GM08714 (cell line): ENCODE data around the gene BTBD2.

Source experiments
- H3K4me3 ChIP-seq: fragments of 200-500 bp; sonication (Bioruptor generic); 2 replicates; pipeline ENCODE4 v1.5.1; 2014; ENCODE audit warnings: mild to moderate bottlenecking, low read length, inconsistent platforms
- ZNF274 ChIP-seq: IDR thresholded peaks from 2 replicates; pipeline ENCODE4 v1.6.1; 2012; ENCODE audit warnings: mild to moderate bottlenecking, low read depth, low read length

The BTBD2 gene

DNA sequence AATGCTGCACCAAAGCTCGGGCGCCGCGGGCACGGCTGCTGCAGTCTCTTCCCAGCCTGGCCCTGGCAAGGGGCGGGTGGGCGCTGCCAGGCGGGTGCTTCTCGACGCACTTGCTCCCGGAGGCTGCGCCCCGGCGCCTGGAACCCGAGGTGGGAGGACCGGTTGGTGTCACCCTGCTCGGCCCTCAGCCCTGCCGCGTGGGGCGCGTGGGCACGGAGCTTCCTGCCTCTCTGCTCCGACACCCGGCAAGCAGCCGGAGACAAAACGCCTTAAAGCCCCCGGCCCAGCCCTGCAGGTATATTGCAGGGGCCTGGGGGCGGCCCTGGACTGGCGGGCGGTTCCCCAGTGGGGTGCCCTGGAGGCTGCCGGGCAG is 34.7 kb downstream of the BTBD2 start:
- no peak overlapping the region for H3K4me3 ChIP-seq
- TF ChIP-seq ZNF274, result no peak

DNA sequence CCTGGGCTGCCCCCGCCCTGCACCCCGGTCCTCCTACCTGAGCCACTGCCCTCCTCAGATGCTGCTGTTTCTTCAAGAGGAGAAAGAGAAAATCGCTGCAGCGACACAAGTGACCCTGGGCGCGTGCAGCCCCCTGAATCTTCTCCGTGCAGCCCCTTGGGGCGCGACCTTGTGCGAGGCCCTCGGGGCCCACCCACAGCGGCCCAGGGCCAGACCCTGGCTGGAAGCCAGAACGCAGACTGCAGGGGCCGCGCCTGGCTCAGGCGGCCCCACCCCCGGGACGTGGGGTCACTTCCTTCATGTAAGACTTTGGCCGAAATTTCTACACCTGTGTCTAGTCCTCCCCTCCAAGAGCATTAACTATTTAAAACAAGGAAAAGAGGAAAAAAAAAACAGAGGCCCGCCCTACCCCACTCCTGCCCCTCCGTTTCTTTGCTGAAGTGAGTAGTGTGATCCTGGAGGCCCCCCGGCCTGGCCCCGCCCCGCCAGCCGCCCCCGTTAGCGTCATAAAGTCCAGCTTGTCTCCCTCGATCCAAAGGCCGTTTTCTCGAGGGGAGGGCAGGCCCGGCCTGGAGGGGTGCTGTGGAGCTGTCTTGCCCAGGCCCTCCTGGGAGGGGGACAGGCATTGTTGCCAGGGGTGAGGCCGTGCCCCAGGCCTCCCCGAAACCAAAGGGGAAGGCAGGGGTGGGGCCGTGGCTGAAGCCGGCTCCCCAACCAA is 35.3 kb downstream of the BTBD2 start:
- no peak overlapping the region for H3K4me3 ChIP-seq
- no peak for TF ChIP-seq ZNF274

DNA sequence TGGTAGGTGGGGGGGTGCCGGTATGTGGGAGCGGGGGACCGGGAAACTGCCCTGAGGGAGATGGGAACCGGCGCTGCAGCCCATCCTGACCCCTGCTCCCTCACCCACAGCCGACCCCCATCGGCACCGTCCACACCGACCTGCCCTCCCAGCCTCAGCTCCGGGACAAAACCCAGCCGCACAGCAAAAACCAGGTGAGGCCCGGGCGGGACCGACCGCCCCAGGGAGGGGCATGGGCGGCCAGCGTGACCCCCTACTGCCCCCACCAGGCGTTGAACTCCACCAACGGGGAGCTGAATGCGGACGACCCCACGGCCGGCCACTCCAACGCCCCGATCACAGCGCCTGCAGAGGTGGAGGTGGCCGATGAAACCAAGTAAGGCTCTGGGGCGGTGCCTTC is 35.9 kb downstream of the BTBD2 start:
- no peak for TF ChIP-seq ZNF274
- H3K4me3 ChIP-seq, result no peak overlapping the region

GRCh38 chr19:1979017-1979416 is 36.5 kb downstream of the BTBD2 start:
- TF ChIP-seq ZNF274, result no peak
- H3K4me3 ChIP-seq, result no peak overlapping the region

DNA sequence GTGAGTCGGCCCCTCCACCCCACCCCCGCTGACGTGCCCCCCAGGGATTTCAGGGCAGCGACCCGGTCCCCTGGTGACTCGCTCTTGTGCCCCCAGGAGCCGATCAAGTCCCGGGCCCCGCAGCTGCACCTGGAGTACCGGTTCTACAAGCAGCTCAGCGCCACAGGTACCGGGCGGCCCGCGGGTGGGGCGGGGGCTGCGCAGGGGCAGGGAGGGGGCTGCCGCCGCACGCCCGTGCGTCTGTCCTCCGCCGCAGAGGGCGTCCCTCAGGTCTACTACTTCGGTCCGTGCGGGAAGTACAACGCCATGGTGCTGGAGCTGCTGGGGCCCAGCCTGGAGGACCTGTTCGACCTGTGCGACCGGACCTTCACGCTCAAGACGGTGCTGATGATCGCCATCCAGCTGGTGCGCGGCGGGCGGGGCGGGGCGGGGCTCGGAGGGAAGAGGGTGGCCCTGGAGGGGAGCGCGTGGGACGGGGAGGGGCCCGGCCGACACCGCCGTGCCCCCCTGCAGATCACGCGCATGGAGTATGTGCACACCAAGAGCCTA is 37.1 kb downstream of the BTBD2 start:
- no peak overlapping the region for H3K4me3 ChIP-seq
- TF ChIP-seq ZNF274, result no peak

DNA sequence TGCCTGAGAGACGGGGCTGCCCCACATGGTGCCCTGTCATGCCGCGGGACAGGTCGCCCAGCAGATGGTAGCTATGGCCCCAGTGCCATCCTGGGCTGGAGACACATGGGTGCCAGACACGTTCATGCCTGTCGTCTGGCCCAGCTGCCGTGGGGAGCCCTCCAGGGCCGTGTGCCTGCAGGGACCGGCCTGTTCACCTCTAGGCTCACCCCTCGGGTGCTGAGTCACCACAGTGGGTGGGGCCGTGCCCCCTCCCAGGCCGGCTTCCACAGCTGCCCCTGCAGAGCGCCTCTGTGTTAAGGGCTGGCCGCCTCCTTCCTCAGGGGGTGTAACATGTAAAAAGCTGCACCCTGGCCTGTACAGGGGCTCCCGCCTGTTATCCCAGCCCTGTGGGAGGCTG is 38.4 kb downstream of the BTBD2 start:
- no peak for TF ChIP-seq ZNF274
- no peak overlapping the region for H3K4me3 ChIP-seq

GRCh38 chr19:1975162-1975480 is 40.4 kb downstream of the BTBD2 start:
- H3K4me3 ChIP-seq, result no peak overlapping the region
- TF ChIP-seq ZNF274, result no peak

GRCh38 chr19:1974381-1975161 is 40.9 kb downstream of the BTBD2 start:
- no peak overlapping the region for H3K4me3 ChIP-seq
- no peak for TF ChIP-seq ZNF274

DNA sequence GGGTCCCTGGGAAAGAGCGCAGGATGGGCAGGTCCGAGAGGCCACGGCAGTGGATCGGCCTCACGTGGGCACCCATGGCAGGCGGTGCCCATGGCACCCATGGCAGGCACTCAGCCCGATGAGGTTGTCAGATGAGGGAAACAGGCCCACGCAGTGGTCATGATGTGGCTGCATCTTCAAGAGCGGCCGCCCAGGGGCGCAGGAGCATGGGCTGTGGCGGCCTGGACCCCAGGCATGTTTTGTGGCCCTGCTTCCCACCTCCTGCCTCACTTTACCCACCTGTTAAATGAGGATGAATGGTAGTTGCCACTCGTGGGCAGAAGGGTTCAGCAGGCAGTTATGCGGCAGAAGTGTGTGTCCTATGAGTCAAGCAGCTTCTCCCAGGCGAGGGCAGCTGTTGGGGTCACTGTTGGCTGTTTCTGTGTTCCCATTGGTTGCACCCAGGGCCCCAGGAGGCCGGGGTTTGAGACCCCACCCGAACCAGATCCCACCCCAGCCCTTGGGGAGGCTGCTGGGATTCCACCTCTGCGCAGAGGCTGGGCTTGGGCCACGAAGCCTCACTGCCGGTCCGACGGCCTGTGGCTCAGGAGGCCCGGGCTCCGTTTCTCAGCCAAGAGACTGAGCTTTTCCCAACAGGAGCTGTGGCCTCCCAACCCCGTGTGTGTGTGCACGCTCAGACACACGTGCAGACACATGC is 44.6 kb downstream of the BTBD2 start:
- no peak overlapping the region for H3K4me3 ChIP-seq
- TF ChIP-seq ZNF274, result no peak

DNA sequence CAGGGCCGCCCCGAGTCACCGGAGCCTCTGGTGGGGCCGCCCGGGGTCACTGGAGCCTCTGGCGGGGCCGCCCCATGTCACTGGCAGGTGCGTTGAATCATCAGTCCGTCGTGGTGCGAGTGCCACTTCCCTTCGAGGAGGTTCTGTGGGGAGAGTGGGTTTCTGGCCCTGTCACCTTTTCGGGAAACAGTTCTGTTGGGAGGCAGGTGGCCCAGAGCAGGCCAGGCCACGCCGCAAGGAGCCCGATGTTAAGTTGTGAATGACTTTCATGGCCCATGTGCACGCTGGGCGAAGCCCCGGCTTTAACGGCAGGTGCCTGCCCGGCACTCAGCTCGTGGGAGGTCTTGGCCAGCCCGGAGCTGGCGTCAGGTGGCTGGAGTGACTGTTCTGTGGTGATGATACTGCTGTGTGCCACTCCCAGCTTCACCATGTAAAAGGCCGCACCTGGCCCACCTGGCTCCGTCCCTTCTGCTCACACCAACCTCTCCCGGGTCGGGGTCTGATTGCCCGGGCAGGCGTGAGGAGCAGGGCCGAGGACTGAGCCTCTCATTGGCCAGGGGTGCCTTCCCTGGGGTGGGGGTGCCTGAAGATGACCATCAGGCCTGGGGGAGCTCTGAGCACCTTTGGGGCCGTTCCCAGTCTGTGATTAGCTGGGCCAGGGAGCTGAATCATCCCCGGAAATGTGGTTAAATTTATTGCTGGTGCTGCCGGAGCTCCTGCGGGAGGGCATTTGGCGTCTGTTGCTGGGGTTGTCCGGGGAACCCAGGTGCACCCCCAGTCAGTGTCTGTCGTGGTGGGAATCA is 45.3 kb downstream of the BTBD2 start:
- no peak for TF ChIP-seq ZNF274

GRCh38 chr19:1969176-1970002 is 46.1 kb downstream of the BTBD2 start:
- no peak for TF ChIP-seq ZNF274
- no peak overlapping the region for H3K4me3 ChIP-seq

More for the DNA sequence above, 45.3 kb downstream of the BTBD2 start:
- H3K4me3 ChIP-seq, result no peak overlapping the region

DNA sequence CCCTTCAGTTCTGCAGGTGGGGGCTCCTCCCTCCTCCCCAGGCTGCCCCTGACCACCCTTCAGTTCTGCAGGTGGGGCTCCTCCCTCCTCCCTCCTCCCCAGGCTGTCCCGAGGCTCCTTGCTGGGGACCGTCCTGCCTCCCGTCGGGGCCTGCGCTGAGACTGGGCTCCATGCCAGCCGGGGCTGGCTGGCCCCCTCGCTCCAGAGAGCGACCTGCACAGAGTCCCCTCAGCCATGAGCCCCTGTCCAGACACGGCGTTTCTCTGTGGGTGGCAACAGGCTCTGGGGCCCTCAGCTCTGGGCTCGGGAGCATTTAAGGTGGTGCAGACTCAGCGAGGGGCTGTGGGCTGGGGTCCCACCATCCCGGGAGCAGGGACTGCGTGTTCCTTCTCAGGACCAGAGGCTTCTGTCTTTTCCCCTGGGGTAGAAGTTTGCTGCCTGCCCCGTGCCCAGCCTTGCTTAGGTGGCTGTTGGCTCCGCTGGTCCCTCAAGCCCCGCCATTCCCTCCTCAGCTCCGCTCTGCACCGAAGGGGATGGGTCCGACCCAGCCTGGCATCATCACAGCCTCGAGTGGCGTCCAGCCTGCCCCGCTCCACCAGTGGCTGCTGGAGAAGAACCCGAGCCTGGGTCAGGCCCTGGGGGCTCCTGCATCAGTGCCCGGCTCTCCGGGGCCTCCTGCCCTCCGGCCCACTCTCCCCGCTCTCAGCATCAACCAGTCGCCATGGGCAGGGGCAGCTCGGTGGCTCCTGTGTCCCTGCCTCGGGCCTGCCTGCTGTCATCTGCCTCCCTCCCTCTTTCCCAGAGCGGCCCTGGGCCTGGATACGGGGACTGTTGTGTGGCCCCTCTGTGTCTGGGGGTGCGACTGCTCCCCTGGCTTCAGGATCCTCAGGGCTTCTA is 47.0 kb downstream of the BTBD2 start:
- no peak for TF ChIP-seq ZNF274

More for the DNA sequence above, 47.0 kb downstream of the BTBD2 start:
- H3K4me3 ChIP-seq, result no peak overlapping the region
